Keratinocyte (primary cell): ENCODE results near the gene LRRC43. TPM values are rescaled to one million over a fixed set of nuclear protein-coding genes. Genes with fewer than 3 reads are reported as not detected.

ENCODE experiments used
- DNase-seq: peaks from one replicate; pipeline ENCODE4 v3.0.0-alpha.2; 2011; ENCODE audit warnings: low read depth, missing footprints, low spot score
- FAIRE-seq: peaks from 2 replicates; lab custom pipeline; 2011; peaks lifted over from hg19 to GRCh38; lab: Jason Lieb, UNC
- H2AFZ ChIP-seq: 2 replicates; pipeline ENCODE4 v1.6.0; 2012; ENCODE audit warnings: low read length, control low read depth, inconsistent platforms; ENCODE audit not compliant: control insufficient read depth
- H3K27ac ChIP-seq: 2 replicates; pipeline ENCODE4 v1.5.1; 2011; ENCODE audit warnings: low read length; ENCODE audit not compliant: control insufficient read depth, insufficient read depth
- H3K27me3 ChIP-seq: 3 replicates; pipeline ENCODE4 v1.6.0; 2011; ENCODE audit warnings: low read length; ENCODE audit not compliant: control insufficient read depth, insufficient read depth; ENCODE audit errors: extremely low read depth
- H3K36me3 ChIP-seq, 2 experiments: 2 replicates in 1 of 2; 3 replicates in 1 of 2; pipeline ENCODE4 v1.5.1; 2011; ENCODE audit warnings: low read length in 2 of 2, mild to moderate bottlenecking in 1 of 2; ENCODE audit not compliant: control insufficient read depth in 2 of 2, insufficient read depth in 2 of 2; ENCODE audit errors: extremely low read depth in 1 of 2
- H3K4me1 ChIP-seq: 3 replicates; pipeline ENCODE4 v1.5.1; 2011; ENCODE audit warnings: low read length; ENCODE audit not compliant: control insufficient read depth, insufficient read depth; ENCODE audit errors: extremely low read depth
- H3K4me2 ChIP-seq: 3 replicates; pipeline ENCODE4 v1.6.0; 2011; ENCODE audit warnings: low read depth, low read length; ENCODE audit not compliant: control insufficient read depth, insufficient read depth; ENCODE audit errors: extremely low read depth
- H3K4me3 ChIP-seq, 3 experiments: fragments of 200-600 bp in 1 of 3; sonication (generic) in 1 of 3; 2 replicates in 2 of 3; 3 replicates in 1 of 3; pipeline ENCODE4 v1.5.1; 2011 to 2016; ENCODE audit warnings: low read length in 3 of 3, mild to moderate bottlenecking in 3 of 3, control low read depth in 2 of 3, inconsistent platforms in 1 of 3, low read depth in 1 of 3, mixed read lengths in 1 of 3, mixed run types in 1 of 3, moderate library complexity in 1 of 3; ENCODE audit not compliant: control insufficient read depth in 2 of 3, insufficient read depth in 2 of 3; ENCODE audit errors: extremely low read depth in 1 of 3
- H3K79me2 ChIP-seq: 2 replicates; pipeline ENCODE4 v1.6.0; 2012; ENCODE audit warnings: low read length; ENCODE audit not compliant: control insufficient read depth, insufficient read depth
- H3K9ac ChIP-seq: 3 replicates; pipeline ENCODE4 v1.6.0; 2011; ENCODE audit warnings: low read length; ENCODE audit not compliant: control insufficient read depth, insufficient read depth; ENCODE audit errors: extremely low read depth
- H3K9me1 ChIP-seq: 3 replicates; pipeline ENCODE4 v1.6.0; 2011; ENCODE audit warnings: low read length; ENCODE audit not compliant: control insufficient read depth, insufficient read depth; ENCODE audit errors: extremely low read depth
- H3K9me3 ChIP-seq: 2 replicates; pipeline ENCODE4 v1.5.1; 2012; ENCODE audit warnings: low read depth, low read length; ENCODE audit not compliant: control insufficient read depth
- H4K20me1 ChIP-seq: 3 replicates; pipeline ENCODE4 v1.6.0; 2011; ENCODE audit warnings: low read length; ENCODE audit not compliant: control insufficient read depth, insufficient read depth; ENCODE audit errors: extremely low read depth
- EZH2 ChIP-seq: IDR thresholded peaks from one replicate; pipeline ENCODE4 v1.6.1; 2012; ENCODE audit warnings: inconsistent platforms, mild to moderate bottlenecking, low read length, moderate library complexity
- dilution Hi-C: fragments of 300-500 bp; cut with MboI; formaldehyde crosslinking; loops from one replicate; pipeline ENCODE4 v1.7.0; 2020; ENCODE audit warnings: low sequenced_read_pairs; ENCODE audit not compliant: extremely low pct_ligation_motif_present
- polyA plus RNA-seq, 5 experiments: library from polyadenylated mRNA; depleted of rRNA in 3 of 5; stranded (reverse) in 3 of 5; stranded (forward) in 1 of 5; unstranded in 1 of 5; fragments of >200 nt; gene quantifications; 1 replicate in 1 of 5; 2 replicates in 3 of 5; 3 replicates in 1 of 5; pipeline versions ENCODE4 v1.2.1 to v1.2.3, GENCODE V29; 2011 to 2012; ENCODE audit warnings: missing spikeins in 2 of 5, low read depth in 1 of 5, low replicate concordance in 1 of 5
- TF ChIP-seq, protein P1 (sequence below), 3 experiments: IDR thresholded peaks in 1 of 3; conservative IDR thresholded peaks in 1 of 3; optimal IDR thresholded peaks in 1 of 3; 2 replicates in 2 of 3; 3 replicates in 1 of 3; pipeline versions ENCODE3 to v1.5.1; 2011; ENCODE audit warnings: low read length in 3 of 3, mild to moderate bottlenecking in 3 of 3, moderate library complexity in 2 of 3, control low read depth in 1 of 3, inconsistent platforms in 1 of 3; ENCODE audit not compliant: insufficient read depth in 2 of 3; ENCODE audit errors: extremely low read depth in 1 of 3

LRRC43 gene
- polyA plus RNA-seq, 1 donor (not counting 4 experiments of a cell fraction or from before 2014, with no cell fraction given), result 0.45 TPM

DNA sequence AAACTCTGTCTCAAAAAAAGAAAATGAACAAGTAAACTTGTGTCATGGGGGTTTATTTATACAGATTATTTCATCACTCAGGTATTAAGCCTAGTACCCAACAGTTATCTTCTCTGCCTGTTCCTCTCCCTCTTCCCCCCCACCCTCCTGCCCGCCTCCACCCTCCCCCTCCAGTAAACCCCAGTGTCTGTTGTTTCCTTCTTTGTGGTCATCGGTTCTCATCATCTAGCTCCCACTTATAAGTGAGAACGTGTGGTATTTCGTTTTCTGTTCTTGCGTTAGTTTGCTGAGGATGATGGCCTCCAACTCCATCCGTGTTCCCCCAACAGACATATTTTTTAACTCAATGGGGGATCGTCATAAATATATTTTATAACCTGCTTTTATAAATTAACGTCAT lies 21.2 kb upstream of the LRRC43 start:
- TF ChIP-seq, protein P1, sequence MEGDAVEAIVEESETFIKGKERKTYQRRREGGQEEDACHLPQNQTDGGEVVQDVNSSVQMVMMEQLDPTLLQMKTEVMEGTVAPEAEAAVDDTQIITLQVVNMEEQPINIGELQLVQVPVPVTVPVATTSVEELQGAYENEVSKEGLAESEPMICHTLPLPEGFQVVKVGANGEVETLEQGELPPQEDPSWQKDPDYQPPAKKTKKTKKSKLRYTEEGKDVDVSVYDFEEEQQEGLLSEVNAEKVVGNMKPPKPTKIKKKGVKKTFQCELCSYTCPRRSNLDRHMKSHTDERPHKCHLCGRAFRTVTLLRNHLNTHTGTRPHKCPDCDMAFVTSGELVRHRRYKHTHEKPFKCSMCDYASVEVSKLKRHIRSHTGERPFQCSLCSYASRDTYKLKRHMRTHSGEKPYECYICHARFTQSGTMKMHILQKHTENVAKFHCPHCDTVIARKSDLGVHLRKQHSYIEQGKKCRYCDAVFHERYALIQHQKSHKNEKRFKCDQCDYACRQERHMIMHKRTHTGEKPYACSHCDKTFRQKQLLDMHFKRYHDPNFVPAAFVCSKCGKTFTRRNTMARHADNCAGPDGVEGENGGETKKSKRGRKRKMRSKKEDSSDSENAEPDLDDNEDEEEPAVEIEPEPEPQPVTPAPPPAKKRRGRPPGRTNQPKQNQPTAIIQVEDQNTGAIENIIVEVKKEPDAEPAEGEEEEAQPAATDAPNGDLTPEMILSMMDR (optimal IDR thresholded peaks at IDR 0.05 in 1 of 3, IDR thresholded peaks at IDR 0.05 in 1 of 3, conservative IDR thresholded peaks at IDR 0.05 in 1 of 3; ENCODE audit: extremely low read depth in 1 of 3, insufficient read depth in 2 of 3, low read length in 3 of 3), result no peak
- no peak for TF ChIP-seq EZH2
- H3K9me1 ChIP-seq, result no peaks in the 10 kb centered on the region
- no peaks in the 10 kb centered on the region for H3K27me3 ChIP-seq
- H3K4me1 ChIP-seq, result peaks cover 2% of the 10 kb centered on the region
- H3K9me3 ChIP-seq, result no peaks in the 10 kb centered on the region
- dilution Hi-C loops, result no loop called here
- no peak for FAIRE-seq
- no peak overlapping the region for H3K4me3 ChIP-seq
- H3K9ac ChIP-seq, result no peak overlapping the region
- H3K79me2 ChIP-seq, result no peaks in the 10 kb centered on the region
- DNase-seq, result no peak
- H3K4me2 ChIP-seq, result no peak overlapping the region
- no peak overlapping the region for H3K27ac ChIP-seq
- no peaks in the 10 kb centered on the region for H4K20me1 ChIP-seq
- H2AFZ ChIP-seq, result no peak overlapping the region
- no peaks in the 10 kb centered on the region for H3K36me3 ChIP-seq

DNA sequence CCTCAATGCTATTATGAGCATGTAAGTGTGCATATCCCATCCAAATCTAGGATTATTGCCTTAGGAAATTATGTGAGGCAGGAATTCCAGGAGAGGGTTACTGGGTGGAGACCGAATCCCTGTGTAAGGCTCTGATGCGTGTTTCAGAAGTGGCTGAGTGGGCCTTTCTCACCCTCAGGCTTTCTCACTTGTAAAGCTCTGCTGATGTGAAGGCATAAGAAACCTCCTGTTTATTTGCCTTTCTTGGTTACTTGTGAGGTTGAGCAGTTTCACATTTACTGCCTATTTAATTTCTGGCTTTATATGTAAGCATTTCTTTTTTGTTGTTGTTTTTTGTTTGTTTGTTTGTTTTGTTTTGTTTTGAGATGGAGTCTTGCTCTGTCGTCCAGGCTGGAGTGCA lies 19.9 kb upstream of the LRRC43 start:
- H2AFZ ChIP-seq, result no peak overlapping the region
- dilution Hi-C loops, result no loop called here
- H4K20me1 ChIP-seq, result no peaks in the 10 kb centered on the region
- no peak overlapping the region for H3K27ac ChIP-seq
- H3K4me2 ChIP-seq, result no peak overlapping the region
- peaks cover 2% of the 10 kb centered on the region for H3K4me1 ChIP-seq
- H3K79me2 ChIP-seq, result no peaks in the 10 kb centered on the region
- H3K9ac ChIP-seq, result no peak overlapping the region
- H3K4me3 ChIP-seq, result no peak overlapping the region
- DNase-seq (no peak), FAIRE-seq (no peak)
- H3K27me3 ChIP-seq, result no peaks in the 10 kb centered on the region
- H3K9me1 ChIP-seq, result no peaks in the 10 kb centered on the region
- no peaks in the 10 kb centered on the region for H3K9me3 ChIP-seq
- no peak for TF ChIP-seq EZH2
- TF ChIP-seq, protein P1 (optimal IDR thresholded peaks at IDR 0.05 in 1 of 3, IDR thresholded peaks at IDR 0.05 in 1 of 3, conservative IDR thresholded peaks at IDR 0.05 in 1 of 3; ENCODE audit: extremely low read depth in 1 of 3, insufficient read depth in 2 of 3, low read length in 3 of 3), result no peak
- no peaks in the 10 kb centered on the region for H3K36me3 ChIP-seq
